Kidney (tissue), 14 donors: ENCODE results near the gene MIB1. TPM values are rescaled to one million over a fixed set of nuclear protein-coding genes. Genes with fewer than 3 reads are reported as not detected.

Experiments used
- DNase-seq, 5 donors: peaks; one replicate each; pipeline ENCODE4 v3.0.0-alpha.2; 2013 to 2020
- FAIRE-seq: peaks from 2 replicates; lab custom pipeline; 2012; peaks lifted over from hg19 to GRCh38; lab: Jason Lieb, UNC
- H3K27ac ChIP-seq, 2 donors: one replicate each; pipeline ENCODE4 v1.7.0; 2013; ENCODE audit warnings: low read depth in 2 of 2, low read length in 2 of 2, inconsistent platforms in 1 of 2
- H3K27me3 ChIP-seq: one replicate; pipeline ENCODE4 v1.7.1; 2013; ENCODE audit warnings: low read length, inconsistent platforms; ENCODE audit not compliant: control insufficient read depth, insufficient read depth
- H3K36me3 ChIP-seq, 3 donors: one replicate each; pipeline versions ENCODE4 v1.7.0 to v1.7.1; 2013; ENCODE audit warnings: low read length in 3 of 3, control low read depth in 1 of 3, inconsistent platforms in 1 of 3; ENCODE audit not compliant: insufficient read depth in 3 of 3, control insufficient read depth in 2 of 3
- H3K4me1 ChIP-seq, 3 donors: one replicate each; pipeline versions ENCODE4 v1.7.0 to v1.7.1; 2013; ENCODE audit warnings: low read length in 3 of 3, inconsistent platforms in 1 of 3, low read depth in 1 of 3; ENCODE audit not compliant: control insufficient read depth in 2 of 3, insufficient read depth in 2 of 3
- H3K4me3 ChIP-seq, 3 donors: one replicate each; pipeline versions ENCODE4 v1.7.0 to v1.8.1; 2013; ENCODE audit warnings: low read length in 3 of 3, control low read depth in 1 of 3, inconsistent platforms in 1 of 3
- H3K9ac ChIP-seq, 3 donors: one replicate each; pipeline versions ENCODE4 v1.7.0 to v1.7.1; 2013; ENCODE audit warnings: low read length in 3 of 3, control low read depth in 1 of 3, inconsistent platforms in 1 of 3
- H3K9me3 ChIP-seq, 3 donors: one replicate each; pipeline versions ENCODE4 v1.7.0 to v1.7.1; 2013; ENCODE audit warnings: low read length in 3 of 3, control low read depth in 1 of 3, inconsistent platforms in 1 of 3; ENCODE audit not compliant: control insufficient read depth in 2 of 3, insufficient read depth in 1 of 3
- CTCF ChIP-seq: IDR thresholded peaks from 3 replicates; pipeline ENCODE4 v1.5.1; 2012; ENCODE audit warnings: mild to moderate bottlenecking, moderate library complexity, borderline replicate concordance; ENCODE audit not compliant: insufficient read depth; ENCODE audit errors: extremely low read depth
- intact Hi-C: fragments of 100-400 bp; cut with DNase I; formaldehyde crosslinking; loops from one replicate; pipeline ENCODE4 v1.11.1; 2022
- polyA plus RNA-seq: library from polyadenylated mRNA; stranded (reverse); fragments of 350-450 nt; fragmentation: Illumina TruSeq; extraction: RNeasy Lipid Tissue Mini Kit (QIAGEN cat#74804); gene quantifications from one replicate; pipeline ENCODE4 v1.2.3, GENCODE V29; 2014; ENCODE audit warnings: low read depth, low replicate concordance; ENCODE audit not compliant: insufficient read depth
- total RNA-seq: library from RNA; stranded (reverse); fragmentation: NEBNext Ultra II Directional; extraction: Animal tissue kit (Norgen Biotek cat#: 25700); gene quantifications from one replicate; pipeline ENCODE4 v1.2.1, GENCODE V29; 2021
- donor health status: control.
- donor health status: control.
- donor health status: control.
- donor health status: control.
- donor health status: control.
- donor health status: DM: yes; HTN: yes; CAD: no.
- donor health status: Normal renal cell carcinoma (clear cell type).

The MIB1 gene
- total and polyA plus RNA-seq, 2 donors from 2014 or later = 4.5 to 38.6 TPM

- peaks cover 0 to 5% (median 3%) of the 10 kb centered on the region in 3 donors for H3K36me3 ChIP-seq
- H3K4me1 ChIP-seq = no peaks in the 10 kb centered on the region
- TF ChIP-seq CTCF = no peak
- no peak overlapping the region for H3K4me3 ChIP-seq
- H3K9ac ChIP-seq = no peak overlapping the region
- H3K27ac ChIP-seq = no peak overlapping the region
- H3K27me3 ChIP-seq = no peaks in the 10 kb centered on the region
- no peaks in the 10 kb centered on the region for H3K9me3 ChIP-seq
- intact Hi-C loops = no loop called here
- FAIRE-seq = no peak
- DNase-seq = no peak
Measured at GRCh38 chr18:21868770-21869169, 128.2 kb downstream of the MIB1 start.

GRCh38 chr18:21889570-21889969 lies 149.0 kb downstream of the MIB1 start:
- no peaks in the 10 kb centered on the region for H3K4me1 ChIP-seq
- no peaks in the 10 kb centered on the region for H3K9me3 ChIP-seq
- no peaks in the 10 kb centered on the region for H3K27me3 ChIP-seq
- no peak for TF ChIP-seq CTCF
- H3K27ac ChIP-seq = no peak overlapping the region
- intact Hi-C loops = no loop called here
- no peak for DNase-seq
- no peak overlapping the region for H3K4me3 ChIP-seq
- H3K9ac ChIP-seq = no peak overlapping the region
- H3K36me3 ChIP-seq = no peaks in the 10 kb centered on the region
- FAIRE-seq = no peak

- H3K4me3 ChIP-seq = no peak overlapping the region
- no peak overlapping the region for H3K9ac ChIP-seq
- no peak overlapping the region for H3K27ac ChIP-seq
- no peak for TF ChIP-seq CTCF
- no peaks in the 10 kb centered on the region for H3K9me3 ChIP-seq
- H3K36me3 ChIP-seq = no peaks in the 10 kb centered on the region
- no peak for FAIRE-seq
- H3K4me1 ChIP-seq = no peaks in the 10 kb centered on the region
- DNase-seq = no peak
- intact Hi-C loops = no loop called here
- H3K27me3 ChIP-seq = no peaks in the 10 kb centered on the region
Measured at GRCh38 chr18:21894619-21895367, 154.2 kb downstream of the MIB1 start.
